ENCODE data around the gene TRIM10. TPM values are rescaled to one million over a fixed set of nuclear protein-coding genes. Genes with fewer than 3 reads are reported as not detected.
A peak's percentile ranks its signal among the peaks of the same experiment; 100 is the strongest.

The TRIM10 gene
- total and polyA plus RNA-seq, 3 donors from 2014 or later: 0.17 to 0.25 TPM; not detected in 1

DNA sequence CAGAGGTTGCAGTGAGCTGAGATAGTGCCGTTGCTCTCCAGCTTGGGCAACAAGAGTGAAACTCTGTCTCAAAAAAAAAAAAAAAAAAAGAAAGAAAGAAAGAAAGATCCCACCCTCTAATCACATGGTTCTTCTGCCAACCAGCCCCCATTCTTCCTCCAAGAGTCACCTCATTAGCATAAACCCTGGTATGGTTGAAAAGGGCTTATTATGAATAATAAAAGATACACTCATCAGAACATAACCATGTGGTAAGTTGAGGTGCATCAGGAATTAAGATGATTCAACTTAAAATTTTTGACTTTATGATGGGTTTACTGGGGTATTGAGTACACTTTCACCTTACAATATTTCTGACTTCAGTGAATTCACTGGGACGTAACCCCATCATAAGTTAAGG, 25.9 kb downstream of the TRIM10 start:
- Histone ChIP-seq H3K27me3 (no peaks in the 10 kb centered on the region), H3K4me3 (no peak overlapping the region), H3K27ac (no peak overlapping the region), H3K36me3 (ENCODE audit: low read depth, missing control alignments) (no peaks in the 10 kb centered on the region), H3K4me1 (peaks cover 11% of the 10 kb centered on the region), H3K9me3 (no peaks in the 10 kb centered on the region)
- intact Hi-C loops (cut with DNase I; ENCODE audit: low total_unique reads): no loop called here
- TF ChIP-seq POLR2A (IDR thresholded peaks at IDR 0.05): no peak
- TF ChIP-seq, protein P1, sequence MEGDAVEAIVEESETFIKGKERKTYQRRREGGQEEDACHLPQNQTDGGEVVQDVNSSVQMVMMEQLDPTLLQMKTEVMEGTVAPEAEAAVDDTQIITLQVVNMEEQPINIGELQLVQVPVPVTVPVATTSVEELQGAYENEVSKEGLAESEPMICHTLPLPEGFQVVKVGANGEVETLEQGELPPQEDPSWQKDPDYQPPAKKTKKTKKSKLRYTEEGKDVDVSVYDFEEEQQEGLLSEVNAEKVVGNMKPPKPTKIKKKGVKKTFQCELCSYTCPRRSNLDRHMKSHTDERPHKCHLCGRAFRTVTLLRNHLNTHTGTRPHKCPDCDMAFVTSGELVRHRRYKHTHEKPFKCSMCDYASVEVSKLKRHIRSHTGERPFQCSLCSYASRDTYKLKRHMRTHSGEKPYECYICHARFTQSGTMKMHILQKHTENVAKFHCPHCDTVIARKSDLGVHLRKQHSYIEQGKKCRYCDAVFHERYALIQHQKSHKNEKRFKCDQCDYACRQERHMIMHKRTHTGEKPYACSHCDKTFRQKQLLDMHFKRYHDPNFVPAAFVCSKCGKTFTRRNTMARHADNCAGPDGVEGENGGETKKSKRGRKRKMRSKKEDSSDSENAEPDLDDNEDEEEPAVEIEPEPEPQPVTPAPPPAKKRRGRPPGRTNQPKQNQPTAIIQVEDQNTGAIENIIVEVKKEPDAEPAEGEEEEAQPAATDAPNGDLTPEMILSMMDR (IDR thresholded peaks at IDR 0.05): no peak
- 83 to 97% methylated on average over 2 of the region's 2 CpGs for WGBS, 2 donors
- no peak for DNase-seq

DNA sequence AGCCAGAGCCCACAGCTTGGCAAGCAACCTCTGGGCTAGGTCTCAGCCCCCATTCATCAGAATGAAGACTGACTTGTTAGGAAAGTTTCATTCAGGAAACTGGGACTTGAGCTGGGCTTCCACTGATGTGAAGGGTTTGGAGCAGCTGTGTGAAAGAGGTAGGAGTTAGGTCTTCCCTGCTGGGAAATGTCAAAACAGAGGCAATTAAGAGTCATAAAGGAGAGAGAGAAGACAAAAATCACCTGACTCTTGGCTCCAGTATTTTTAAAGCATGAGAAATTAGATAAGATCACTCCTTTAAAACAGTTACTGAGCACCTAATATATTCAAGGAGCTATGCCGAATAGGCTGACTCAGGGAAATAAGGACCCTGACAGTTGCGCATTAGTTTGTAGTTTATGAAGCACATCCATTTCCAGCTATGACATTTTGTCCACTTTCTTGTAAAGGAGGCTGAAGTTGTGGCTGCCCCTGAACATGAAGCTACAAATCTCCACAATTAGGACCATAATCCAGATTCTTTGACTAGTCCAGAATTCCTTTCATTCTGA, 29.0 kb downstream of the TRIM10 start:
- H3K4me1 ChIP-seq: peaks cover 15% of the 10 kb centered on the region
- no peaks in the 10 kb centered on the region for H3K36me3 ChIP-seq (ENCODE audit: low read depth, missing control alignments)
- H3K4me3 ChIP-seq: no peak overlapping the region
- H3K27me3 ChIP-seq: no peaks in the 10 kb centered on the region
- H3K27ac ChIP-seq: no peak overlapping the region
- TF ChIP-seq POLR2A (IDR thresholded peaks at IDR 0.05): no peak
- TF ChIP-seq, protein P1 (IDR thresholded peaks at IDR 0.05): no peak
- no peaks in the 10 kb centered on the region for H3K9me3 ChIP-seq
- intact Hi-C loops (cut with DNase I; ENCODE audit: low total_unique reads): no loop called here
- DNase-seq: no peak
- 81 to 89% methylated on average over 2 of the region's 2 CpGs for WGBS, 2 donors

DNA sequence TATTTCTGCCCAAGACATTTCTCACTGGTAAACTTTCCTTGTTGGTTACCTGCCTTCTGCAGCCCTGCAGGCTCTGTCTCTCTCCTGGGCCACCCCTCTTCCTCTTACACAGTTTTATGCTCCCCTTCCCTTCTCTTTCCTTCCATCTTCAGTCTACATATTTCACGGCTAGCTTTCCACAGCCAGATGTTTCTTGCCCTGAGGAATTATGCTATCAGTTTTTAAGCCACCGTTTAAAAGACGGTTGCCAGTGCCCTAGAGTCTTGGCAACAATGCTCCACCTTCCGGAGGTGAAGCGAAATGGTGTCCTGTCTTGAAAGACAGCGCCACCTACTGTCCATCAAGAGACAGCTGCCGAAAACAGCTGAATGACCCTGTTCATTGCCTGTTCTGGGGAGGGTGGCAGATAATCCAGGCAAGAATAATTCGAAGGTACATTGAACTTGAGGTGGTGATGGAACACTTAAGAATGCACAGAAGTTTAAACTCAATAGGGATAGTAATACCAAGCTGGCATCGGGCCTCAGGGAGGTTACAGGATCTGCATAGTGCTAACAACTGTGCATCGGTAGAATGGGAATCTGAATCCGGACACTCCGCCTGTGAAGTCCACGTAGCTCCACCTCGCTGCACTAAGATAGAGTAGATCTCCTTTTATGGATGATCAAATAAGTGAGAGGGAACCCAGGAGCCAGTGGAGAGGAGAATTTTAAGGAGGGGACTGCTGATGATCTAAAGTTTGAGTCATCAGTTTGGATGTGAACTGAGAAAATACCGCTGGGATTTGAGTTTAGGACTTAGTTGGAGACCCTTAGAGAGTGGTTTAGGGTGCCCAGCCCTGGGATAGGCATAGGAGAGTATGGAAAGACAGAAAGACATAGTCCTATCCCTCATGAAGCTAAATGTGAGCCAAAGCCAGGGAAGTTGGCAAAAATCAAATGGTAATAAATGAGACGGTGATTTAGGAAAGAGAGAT, 29.8 kb downstream of the TRIM10 start:
- Histone ChIP-seq H3K4me3 (no peak overlapping the region), H3K27ac (no peak overlapping the region), H3K27me3 (no peaks in the 10 kb centered on the region), H3K9me3 (no peaks in the 10 kb centered on the region), H3K36me3 (ENCODE audit: low read depth, missing control alignments) (no peaks in the 10 kb centered on the region), H3K4me1 (peaks cover 15% of the 10 kb centered on the region)
- 20 to 24% methylated on average over 16 of the region's 16 CpGs for WGBS, 2 donors
- peak; percentile 87 for DNase-seq
- TF ChIP-seq, protein P1 (IDR thresholded peaks at IDR 0.05): peak; percentile 78 to 95 (median 86)
- TF ChIP-seq POLR2A (IDR thresholded peaks at IDR 0.05): no peak
- intact Hi-C loops (cut with DNase I; ENCODE audit: low total_unique reads): no loop called here

DNA sequence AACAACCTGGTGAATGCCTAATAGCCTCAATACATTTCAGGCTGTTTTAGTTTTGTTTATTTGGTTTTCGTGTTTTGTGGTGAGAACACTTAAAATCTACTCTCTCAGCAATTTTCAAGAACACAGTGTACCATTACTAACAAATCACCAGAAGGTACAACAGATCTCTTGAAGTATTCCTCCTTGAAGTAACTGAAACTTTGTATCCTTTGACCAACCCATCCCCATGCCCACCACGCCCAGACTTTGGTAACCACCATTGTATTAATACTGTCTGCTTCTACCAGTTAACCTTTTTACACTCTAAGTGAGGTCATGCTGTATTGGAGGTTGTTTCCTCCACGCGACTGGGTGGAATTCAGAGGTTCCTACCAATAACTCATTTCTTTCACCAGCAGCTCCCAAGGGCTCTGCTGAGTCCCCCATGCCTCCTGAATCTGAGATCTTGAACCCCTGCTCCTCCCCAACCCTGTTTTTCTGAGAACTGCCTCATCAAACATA, 30.8 kb downstream of the TRIM10 start:
- H3K36me3 ChIP-seq (ENCODE audit: low read depth, missing control alignments): no peaks in the 10 kb centered on the region
- WGBS, 2 donors: 31 to 34% methylated on average over 4 of the region's 4 CpGs
- intact Hi-C loops (cut with DNase I; ENCODE audit: low total_unique reads): no loop called here

More for the DNA sequence above, 30.8 kb downstream of the TRIM10 start:
- no peak for DNase-seq
- Histone ChIP-seq H3K27me3 (no peaks in the 10 kb centered on the region), H3K4me1 (peaks cover 15% of the 10 kb centered on the region), H3K4me3 (no peak overlapping the region), H3K27ac (no peak overlapping the region), H3K9me3 (no peaks in the 10 kb centered on the region)
- TF ChIP-seq POLR2A (IDR thresholded peaks at IDR 0.05): no peak
- TF ChIP-seq, protein P1 (IDR thresholded peaks at IDR 0.05): no peak
